ENCODE data around the gene PDE7B. TPM values are rescaled to one million over a fixed set of nuclear protein-coding genes. Genes with fewer than 3 reads are reported as not detected.

The PDE7B gene
- total and polyA plus RNA-seq, 4 donors: 0.26 to 3.7 (median 1.8) TPM

DNA sequence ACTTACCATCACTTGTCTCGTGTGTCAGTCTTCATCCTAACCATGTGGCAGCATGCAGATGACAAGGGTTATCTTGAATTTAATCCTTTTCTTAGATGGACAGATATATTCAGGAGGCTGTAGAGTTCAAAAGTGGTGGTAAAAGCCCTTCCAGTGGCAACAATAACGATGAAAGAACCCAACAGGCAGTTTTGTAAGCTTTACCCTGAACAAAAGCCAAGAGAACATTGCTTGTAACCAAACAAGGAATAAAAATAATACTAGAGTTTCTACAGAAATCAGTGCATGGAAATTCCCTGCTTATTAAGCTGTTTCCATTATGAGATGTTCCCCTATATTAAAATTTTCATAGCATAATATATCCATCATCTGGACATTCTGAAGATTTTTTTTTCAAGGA is 69.7 kb downstream of the PDE7B start:
- H3K27ac ChIP-seq (ENCODE audit: low read depth in 1 of 2, low read length in 1 of 2): no peak overlapping the region
- DNase-seq: no peak
- TF ChIP-seq, protein P1, sequence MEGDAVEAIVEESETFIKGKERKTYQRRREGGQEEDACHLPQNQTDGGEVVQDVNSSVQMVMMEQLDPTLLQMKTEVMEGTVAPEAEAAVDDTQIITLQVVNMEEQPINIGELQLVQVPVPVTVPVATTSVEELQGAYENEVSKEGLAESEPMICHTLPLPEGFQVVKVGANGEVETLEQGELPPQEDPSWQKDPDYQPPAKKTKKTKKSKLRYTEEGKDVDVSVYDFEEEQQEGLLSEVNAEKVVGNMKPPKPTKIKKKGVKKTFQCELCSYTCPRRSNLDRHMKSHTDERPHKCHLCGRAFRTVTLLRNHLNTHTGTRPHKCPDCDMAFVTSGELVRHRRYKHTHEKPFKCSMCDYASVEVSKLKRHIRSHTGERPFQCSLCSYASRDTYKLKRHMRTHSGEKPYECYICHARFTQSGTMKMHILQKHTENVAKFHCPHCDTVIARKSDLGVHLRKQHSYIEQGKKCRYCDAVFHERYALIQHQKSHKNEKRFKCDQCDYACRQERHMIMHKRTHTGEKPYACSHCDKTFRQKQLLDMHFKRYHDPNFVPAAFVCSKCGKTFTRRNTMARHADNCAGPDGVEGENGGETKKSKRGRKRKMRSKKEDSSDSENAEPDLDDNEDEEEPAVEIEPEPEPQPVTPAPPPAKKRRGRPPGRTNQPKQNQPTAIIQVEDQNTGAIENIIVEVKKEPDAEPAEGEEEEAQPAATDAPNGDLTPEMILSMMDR (IDR thresholded peaks at IDR 0.05; ENCODE audit: control extremely low read depth, extremely low read depth): no peak
- H3K36me3 ChIP-seq (ENCODE audit: control insufficient read depth in 4 of 4, insufficient read depth in 4 of 4, low read length in 4 of 4): no peaks in the 10 kb centered on the region
- peaks cover 0 to 10% (median 0%) of the 10 kb centered on the region in 5 donors for H3K4me1 ChIP-seq (ENCODE audit: control insufficient read depth in 5 of 5, insufficient read depth in 5 of 5, low read length in 5 of 5)
- H3K9me3 ChIP-seq (ENCODE audit: control insufficient read depth in 4 of 4, insufficient read depth in 3 of 4, low read length in 3 of 4): no peaks in the 10 kb centered on the region
- 76 to 94% methylated on average over 2 of the region's 2 CpGs for WGBS, 2 donors
- H3K4me3 ChIP-seq: no peak overlapping the region
- no peaks in the 10 kb centered on the region for H3K27me3 ChIP-seq (ENCODE audit: control insufficient read depth in 3 of 3, insufficient read depth in 3 of 3, low read length in 2 of 3)
- ATAC-seq (ENCODE audit: insufficient read depth, low FRiP score): no peak
- H3K9ac ChIP-seq (ENCODE audit: insufficient read depth in 1 of 2, low read length in 2 of 2): no peak overlapping the region

DNA sequence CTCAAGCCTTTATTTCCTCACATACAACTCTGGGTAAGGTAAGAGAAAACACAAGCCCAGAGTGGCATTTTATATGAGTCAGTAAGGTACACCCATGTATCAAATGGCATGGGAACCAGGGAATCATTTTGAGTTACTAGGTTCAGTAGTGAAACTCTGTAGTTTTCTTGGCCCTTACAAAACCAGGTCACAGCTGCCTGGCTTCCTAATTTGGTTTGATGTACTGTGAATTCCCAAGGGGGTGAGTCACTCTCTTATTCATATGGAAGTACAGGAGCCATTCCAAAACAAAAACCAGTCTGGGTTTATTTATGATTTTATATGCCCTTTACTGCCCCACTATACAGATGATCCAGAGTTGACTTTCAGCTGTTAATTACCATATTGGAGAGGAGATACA is 70.7 kb downstream of the PDE7B start:
- no peaks in the 10 kb centered on the region for H3K27me3 ChIP-seq (ENCODE audit: control insufficient read depth in 3 of 3, insufficient read depth in 3 of 3, low read length in 2 of 3)
- H3K9ac ChIP-seq (ENCODE audit: insufficient read depth in 1 of 2, low read length in 2 of 2): no peak overlapping the region
- peaks cover 0 to 10% (median 0%) of the 10 kb centered on the region in 5 donors for H3K4me1 ChIP-seq (ENCODE audit: control insufficient read depth in 5 of 5, insufficient read depth in 5 of 5, low read length in 5 of 5)
- no peak overlapping the region for H3K4me3 ChIP-seq
- H3K27ac ChIP-seq (ENCODE audit: low read depth in 1 of 2, low read length in 1 of 2): peak overlapping the region in 1 of 2 donors; percentile 66
- ATAC-seq (ENCODE audit: insufficient read depth, low FRiP score): peak; percentile 66
- no peaks in the 10 kb centered on the region for H3K9me3 ChIP-seq (ENCODE audit: control insufficient read depth in 4 of 4, insufficient read depth in 3 of 4, low read length in 3 of 4)
- TF ChIP-seq, protein P1 (IDR thresholded peaks at IDR 0.05; ENCODE audit: control extremely low read depth, extremely low read depth): no peak
- DNase-seq: no peak
- no peaks in the 10 kb centered on the region for H3K36me3 ChIP-seq (ENCODE audit: control insufficient read depth in 4 of 4, insufficient read depth in 4 of 4, low read length in 4 of 4)

DNA sequence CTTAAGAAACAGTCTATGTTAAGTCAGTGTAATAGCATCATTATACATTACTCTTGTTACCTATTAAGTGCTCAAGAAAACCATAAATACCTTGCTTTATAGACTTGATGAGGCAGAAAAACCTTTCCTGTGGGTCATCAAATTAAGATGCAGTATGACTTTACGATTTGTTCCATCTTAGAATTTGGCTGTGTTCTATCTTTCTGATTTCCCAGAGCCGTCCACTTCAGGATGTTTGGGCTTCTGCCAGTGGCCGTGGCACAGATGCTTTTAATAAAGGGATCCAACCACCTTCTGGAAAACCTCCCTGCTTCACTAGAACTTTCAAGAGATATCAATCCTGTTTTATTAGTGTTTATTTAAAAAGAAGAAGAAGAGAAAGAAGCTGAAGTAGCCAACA is 71.2 kb downstream of the PDE7B start:
- H3K4me3 ChIP-seq: no peak overlapping the region
- DNase-seq (no peak), ATAC-seq (ENCODE audit: insufficient read depth, low FRiP score) (no peak)
- H3K4me1 ChIP-seq (ENCODE audit: control insufficient read depth in 5 of 5, insufficient read depth in 5 of 5, low read length in 5 of 5): peaks cover 0 to 10% (median 0%) of the 10 kb centered on the region in 5 donors
- H3K36me3 ChIP-seq (ENCODE audit: control insufficient read depth in 4 of 4, insufficient read depth in 4 of 4, low read length in 4 of 4): no peaks in the 10 kb centered on the region
- H3K9ac ChIP-seq (ENCODE audit: insufficient read depth in 1 of 2, low read length in 2 of 2): no peak overlapping the region
- 49 to 83% methylated on average over 3 of the region's 3 CpGs for WGBS, 2 donors
- H3K27me3 ChIP-seq (ENCODE audit: control insufficient read depth in 3 of 3, insufficient read depth in 3 of 3, low read length in 2 of 3): no peaks in the 10 kb centered on the region
- no peaks in the 10 kb centered on the region for H3K9me3 ChIP-seq (ENCODE audit: control insufficient read depth in 4 of 4, insufficient read depth in 3 of 4, low read length in 3 of 4)
- H3K27ac ChIP-seq (ENCODE audit: low read depth in 1 of 2, low read length in 1 of 2): peak overlapping the region in 1 of 2 donors; percentile 16
- TF ChIP-seq, protein P1 (IDR thresholded peaks at IDR 0.05; ENCODE audit: control extremely low read depth, extremely low read depth): no peak

GRCh38 chr6:135932651-135933050 is 81.2 kb downstream of the PDE7B start:
- DNase-seq (no peak), ATAC-seq (ENCODE audit: insufficient read depth, low FRiP score) (no peak)
- no peaks in the 10 kb centered on the region for H3K27me3 ChIP-seq (ENCODE audit: control insufficient read depth in 3 of 3, insufficient read depth in 3 of 3, low read length in 2 of 3)
- H3K4me3 ChIP-seq: no peak overlapping the region
- H3K9ac ChIP-seq (ENCODE audit: insufficient read depth in 1 of 2, low read length in 2 of 2): no peak overlapping the region
- TF ChIP-seq, protein P1 (IDR thresholded peaks at IDR 0.05; ENCODE audit: control extremely low read depth, extremely low read depth): no peak
- no peaks in the 10 kb centered on the region for H3K9me3 ChIP-seq (ENCODE audit: control insufficient read depth in 4 of 4, insufficient read depth in 3 of 4, low read length in 3 of 4)
- no peaks in the 10 kb centered on the region for H3K36me3 ChIP-seq (ENCODE audit: control insufficient read depth in 4 of 4, insufficient read depth in 4 of 4, low read length in 4 of 4)
- H3K4me1 ChIP-seq (ENCODE audit: control insufficient read depth in 5 of 5, insufficient read depth in 5 of 5, low read length in 5 of 5): peaks cover 0 to 12% (median 3%) of the 10 kb centered on the region in 5 donors
- WGBS, 2 donors: 64 to 82% methylated on average over 4 of the region's 4 CpGs
- no peak overlapping the region for H3K27ac ChIP-seq (ENCODE audit: low read depth in 1 of 2, low read length in 1 of 2)

Measured in lung (tissue), 12 donors.